OCI-LY7 (cell line): ENCODE measurements around the gene ZNF711. TPM values are rescaled to one million over a fixed set of nuclear protein-coding genes. Genes with fewer than 3 reads are reported as not detected.

ENCODE experiments used
- BruUV-seq: library from RNA; stranded (reverse); fragments of 400-500 nt; replicated peaks from 2 replicates; lab custom pipeline; 2021; lab: Mats Ljungman, UMichigan
- CTCF ChIA-PET: fragments of 300-600 bp; sonication (Branson Sonifier 250); formaldehyde crosslinking; loops from one replicate; lab custom pipeline; 2022; ENCODE audit warnings: antibody characterized with exemption; ENCODE audit not compliant: unreplicated experiment; lab: Charles Lee
- POLR2A ChIA-PET: fragments of 300-600 bp; sonication (Branson Sonifier 250); formaldehyde crosslinking; loops from one replicate; lab custom pipeline; 2022; ENCODE audit warnings: antibody characterized with exemption; lab: Charles Lee
- DNase-seq: peaks from one replicate; pipeline ENCODE4 v3.0.0-alpha.2; 2015; ENCODE audit warnings: low spot score
- H2AFZ ChIP-seq: fragments of 200-600 bp; sonication (generic), shearing (Covaris generic); 2 replicates; pipeline ENCODE4 v1.6.1; 2014; ENCODE audit warnings: mild to moderate bottlenecking, antibody characterized with exemption, low read length, moderate library complexity
- H3K27ac ChIP-seq: fragments of 200-600 bp; sonication (generic); 2 replicates; pipeline ENCODE4 v1.5.1; 2014; ENCODE audit warnings: mixed run types, low read depth, mild to moderate bottlenecking, moderate library complexity, low read length, inconsistent platforms; ENCODE audit not compliant: poor library complexity, severe bottlenecking
- H3K36me3 ChIP-seq: fragments of 200-600 bp; sonication (generic); 2 replicates; pipeline ENCODE4 v1.6.1; 2014; ENCODE audit warnings: mild to moderate bottlenecking, antibody characterized with exemption, low read length, moderate library complexity, mixed read lengths; ENCODE audit not compliant: insufficient read depth
- H3K4me1 ChIP-seq: fragments of 200-600 bp; sonication (generic); 2 replicates; pipeline ENCODE4 v1.5.1; 2014; ENCODE audit warnings: mild to moderate bottlenecking, low read length; ENCODE audit not compliant: insufficient read depth, poor library complexity, severe bottlenecking
- H3K4me2 ChIP-seq: fragments of 200-600 bp; sonication (generic); 2 replicates; pipeline ENCODE4 v1.6.1; 2014; ENCODE audit warnings: mild to moderate bottlenecking, low read length
- H3K4me3 ChIP-seq: fragments of 200-600 bp; sonication (generic); 2 replicates; pipeline ENCODE4 v1.5.1; 2014; ENCODE audit warnings: mild to moderate bottlenecking, low read depth, low read length; ENCODE audit not compliant: poor library complexity, severe bottlenecking
- H3K79me2 ChIP-seq: fragments of 200-600 bp; sonication (generic); 2 replicates; pipeline ENCODE4 v1.6.1; 2016; ENCODE audit warnings: low read depth, mild to moderate bottlenecking, low read length, moderate library complexity, mixed read lengths; ENCODE audit not compliant: insufficient read depth
- H3K9me2 ChIP-seq: fragments of 200-600 bp; sonication (generic); 2 replicates; pipeline ENCODE4 v1.6.1; 2016; ENCODE audit warnings: mild to moderate bottlenecking, low read length, mixed read lengths; ENCODE audit not compliant: insufficient read depth
- H3K9me3 ChIP-seq: fragments of 200-600 bp; sonication (generic); 2 replicates; pipeline ENCODE4 v1.6.1; 2014; ENCODE audit warnings: mild to moderate bottlenecking, mixed run types, low read length, mixed read lengths
- H4K20me1 ChIP-seq: fragments of 200-600 bp; sonication (generic); 2 replicates; pipeline ENCODE4 v1.6.1; 2014; ENCODE audit warnings: mild to moderate bottlenecking, antibody characterized with exemption, low read length, moderate library complexity, mixed read lengths; ENCODE audit not compliant: insufficient read depth
- EZH2phosphoT487 ChIP-seq: fragments of 200-600 bp; sonication (generic); IDR thresholded peaks from 2 replicates; pipeline ENCODE4 v1.6.1; 2018; ENCODE audit warnings: low read depth, borderline replicate concordance, mild to moderate bottlenecking, mixed run types, antibody characterized with exemption, low read length, moderate library complexity, mixed read lengths
- intact Hi-C: fragments of 100-400 bp; cut with micrococcal nuclease; formaldehyde crosslinking; loops from one replicate; pipeline ENCODE4 v1.10.0; 2022; ENCODE audit not compliant: unreplicated experiment
- total RNA-seq, 2 experiments: library from RNA; depleted of rRNA in 1 of 2; stranded (reverse); fragments of >200 nt in 1 of 2; shearing (Covaris generic) in 1 of 2; gene quantifications; 2 replicates each; pipeline ENCODE4 v1.2.3, GENCODE V29; 2014 to 2022
- TF ChIP-seq, protein P1 (sequence below): fragments of 200-600 bp; sonication (generic); conservative IDR thresholded peaks from 2 replicates; pipeline ENCODE4 v1.5.1; 2014; ENCODE audit warnings: mild to moderate bottlenecking, antibody characterized with exemption, low read length, moderate library complexity, mixed read lengths

The ZNF711 gene
- total RNA-seq, 2 experiments from 2014 or later = 8.0 to 12.3 TPM

DNA sequence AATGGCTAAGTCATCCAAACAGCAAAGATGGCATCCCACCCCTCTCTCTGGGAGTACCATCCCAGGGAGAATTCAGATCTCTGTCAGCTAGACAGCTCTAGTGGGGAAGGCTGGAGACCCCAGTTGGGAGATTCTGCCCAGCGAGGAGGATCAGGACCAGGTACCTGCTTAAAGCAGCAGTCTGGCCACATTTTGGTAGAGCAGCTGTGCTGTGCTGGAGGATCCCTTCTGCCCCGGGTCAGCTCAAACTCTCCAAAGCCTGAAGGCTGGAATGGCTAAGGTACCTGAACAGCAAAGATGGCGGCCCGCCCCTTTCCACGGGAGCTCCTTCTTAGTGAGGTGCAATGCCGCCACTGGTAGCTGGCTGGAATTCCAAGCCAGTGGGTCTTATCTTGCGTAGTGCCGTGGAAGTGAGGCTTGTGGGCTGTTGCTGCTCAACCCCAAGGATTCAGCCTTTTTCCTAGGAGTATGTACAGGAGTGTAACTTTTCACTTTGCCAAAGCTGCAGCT lies 40.3 kb upstream of the ZNF711 start:
- no peak overlapping the region for H3K27ac ChIP-seq
- BruUV-seq = no TSS peak
- no peak for DNase-seq
- no peak overlapping the region for H3K4me3 ChIP-seq
- H2AFZ ChIP-seq = no peak overlapping the region
- H3K36me3 ChIP-seq = no peaks in the 10 kb centered on the region
- H3K9me3 ChIP-seq = no peaks in the 10 kb centered on the region
- no peaks in the 10 kb centered on the region for H3K79me2 ChIP-seq
- CTCF ChIA-PET = no interaction called here
- no peaks in the 10 kb centered on the region for H3K4me1 ChIP-seq
- no peaks in the 10 kb centered on the region for H4K20me1 ChIP-seq
- TF ChIP-seq, protein P1, sequence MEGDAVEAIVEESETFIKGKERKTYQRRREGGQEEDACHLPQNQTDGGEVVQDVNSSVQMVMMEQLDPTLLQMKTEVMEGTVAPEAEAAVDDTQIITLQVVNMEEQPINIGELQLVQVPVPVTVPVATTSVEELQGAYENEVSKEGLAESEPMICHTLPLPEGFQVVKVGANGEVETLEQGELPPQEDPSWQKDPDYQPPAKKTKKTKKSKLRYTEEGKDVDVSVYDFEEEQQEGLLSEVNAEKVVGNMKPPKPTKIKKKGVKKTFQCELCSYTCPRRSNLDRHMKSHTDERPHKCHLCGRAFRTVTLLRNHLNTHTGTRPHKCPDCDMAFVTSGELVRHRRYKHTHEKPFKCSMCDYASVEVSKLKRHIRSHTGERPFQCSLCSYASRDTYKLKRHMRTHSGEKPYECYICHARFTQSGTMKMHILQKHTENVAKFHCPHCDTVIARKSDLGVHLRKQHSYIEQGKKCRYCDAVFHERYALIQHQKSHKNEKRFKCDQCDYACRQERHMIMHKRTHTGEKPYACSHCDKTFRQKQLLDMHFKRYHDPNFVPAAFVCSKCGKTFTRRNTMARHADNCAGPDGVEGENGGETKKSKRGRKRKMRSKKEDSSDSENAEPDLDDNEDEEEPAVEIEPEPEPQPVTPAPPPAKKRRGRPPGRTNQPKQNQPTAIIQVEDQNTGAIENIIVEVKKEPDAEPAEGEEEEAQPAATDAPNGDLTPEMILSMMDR = no peak
- TF ChIP-seq EZH2phosphoT487 = no peak
- H3K4me2 ChIP-seq = no peak overlapping the region
- H3K9me2 ChIP-seq = no peaks in the 10 kb centered on the region
- intact Hi-C loops = no loop called here
- POLR2A ChIA-PET = no interaction called here

DNA sequence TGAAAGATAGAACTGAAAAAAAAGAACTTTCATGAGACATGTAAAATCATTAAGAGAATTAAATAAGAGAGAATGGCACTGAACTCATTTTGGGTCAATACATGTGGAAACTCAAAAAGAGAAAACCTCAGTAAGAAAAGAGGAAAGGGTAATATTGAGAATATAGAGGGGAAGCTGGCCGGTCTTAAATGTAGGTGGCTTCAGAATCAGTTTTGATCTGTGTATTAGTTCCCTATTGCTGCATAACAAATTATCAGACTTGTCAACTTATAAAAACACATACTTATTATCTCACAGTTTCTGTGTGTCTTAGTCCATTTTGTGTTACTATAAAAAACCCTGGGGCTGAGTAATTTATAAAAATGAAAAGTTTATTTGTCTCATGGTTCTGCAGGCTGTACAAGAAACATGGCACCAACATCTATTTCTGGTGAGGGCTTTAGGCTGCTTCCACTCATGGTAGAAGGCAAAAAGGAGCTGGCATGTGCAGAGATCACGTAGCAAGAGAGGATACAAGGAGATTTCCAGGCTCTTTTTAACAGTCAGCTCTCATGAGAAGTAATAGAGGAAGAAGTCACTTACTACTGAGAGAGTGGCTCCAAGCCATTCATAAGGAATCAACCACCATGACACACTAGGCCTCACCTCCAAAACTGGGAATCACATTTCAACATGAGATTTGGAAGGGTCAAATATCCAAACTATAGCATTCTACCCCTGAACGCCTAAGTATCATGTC lies 29.8 kb upstream of the ZNF711 start:
- Histone ChIP-seq H2AFZ (no peak overlapping the region), H3K9me2 (no peaks in the 10 kb centered on the region), H3K36me3 (no peaks in the 10 kb centered on the region), H3K4me3 (no peak overlapping the region), H3K4me2 (no peak overlapping the region), H4K20me1 (no peaks in the 10 kb centered on the region), H3K79me2 (no peaks in the 10 kb centered on the region), H3K4me1 (no peaks in the 10 kb centered on the region), H3K27ac (no peak overlapping the region), H3K9me3 (no peaks in the 10 kb centered on the region)
- CTCF ChIA-PET = no interaction called here
- intact Hi-C loops = no loop called here
- POLR2A ChIA-PET = no interaction called here
- no TSS peak for BruUV-seq
- no peak for DNase-seq
- TF ChIP-seq, protein P1 = no peak
- no peak for TF ChIP-seq EZH2phosphoT487

DNA sequence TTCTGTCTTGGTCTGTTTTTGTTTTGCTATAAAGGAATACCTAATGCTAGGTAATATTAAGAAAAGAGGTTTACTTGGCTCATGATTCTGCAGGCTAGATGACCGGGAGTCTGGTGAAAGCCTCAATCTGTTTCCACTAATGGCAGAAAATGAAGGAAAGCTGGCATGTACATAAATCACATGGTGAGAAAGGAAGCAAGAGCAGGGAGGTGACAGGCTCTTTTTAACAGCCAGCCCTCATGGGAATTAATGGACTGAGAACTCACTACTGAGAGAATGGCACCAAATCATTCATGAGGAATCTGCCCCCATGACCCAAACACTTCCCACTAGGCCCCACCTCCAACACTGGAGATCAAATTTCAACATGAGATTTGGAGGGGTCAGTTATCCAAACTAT lies 27.8 kb upstream of the ZNF711 start:
- H3K36me3 ChIP-seq = no peaks in the 10 kb centered on the region
- ChIA-PET CTCF (no interaction called here), POLR2A (no interaction called here)
- no peaks in the 10 kb centered on the region for H4K20me1 ChIP-seq
- intact Hi-C loops = no loop called here
- no peak overlapping the region for H3K27ac ChIP-seq
- TF ChIP-seq, protein P1 = no peak
- no peak for TF ChIP-seq EZH2phosphoT487
- no peak overlapping the region for H3K4me2 ChIP-seq
- H3K79me2 ChIP-seq = no peaks in the 10 kb centered on the region
- no TSS peak for BruUV-seq
- H3K4me3 ChIP-seq = no peak overlapping the region
- no peak for DNase-seq
- H3K9me2 ChIP-seq = no peaks in the 10 kb centered on the region
- H3K9me3 ChIP-seq = no peaks in the 10 kb centered on the region
- H2AFZ ChIP-seq = no peak overlapping the region
- H3K4me1 ChIP-seq = no peaks in the 10 kb centered on the region
